GM21360 (cell line): ENCODE results near the gene ERBB4.
A peak's percentile ranks its signal among the peaks of the same experiment; 100 is the strongest.
"Not testable (repeated sequence)": the region's sequence is repeated elsewhere in the genome, so short reads cannot be mapped to it uniquely, and the experiment has no call there.

Experiments
- ATAC-seq: cut with Tn5 transposase; IDR thresholded peaks from one replicate; pipeline ENCODE4 v1.9.1; 2021; ENCODE audit warnings: mild to moderate bottlenecking, moderate library complexity; ENCODE audit not compliant: unreplicated experiment

ERBB4 gene

DNA sequence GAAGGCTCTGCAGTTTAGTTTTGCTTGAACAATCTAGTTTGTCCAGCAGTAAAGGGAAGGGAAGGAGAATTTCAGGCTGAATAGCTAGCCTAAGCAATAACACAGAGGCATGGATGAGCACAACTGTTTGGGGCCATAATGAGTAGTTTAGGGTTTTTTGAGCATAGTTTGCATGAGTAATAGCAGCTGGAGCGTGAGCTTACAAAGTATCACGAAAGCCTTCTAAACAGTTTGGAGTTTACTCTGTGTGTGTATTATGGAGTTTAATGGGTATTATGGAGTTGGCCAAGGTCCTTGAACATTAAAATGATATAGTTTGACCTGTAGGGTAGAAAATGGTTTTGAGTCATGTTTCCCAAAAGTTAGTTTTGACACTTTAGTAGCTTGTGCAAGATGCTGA lies 782.3 kb downstream of the ERBB4 start:
- no peak for ATAC-seq

DNA sequence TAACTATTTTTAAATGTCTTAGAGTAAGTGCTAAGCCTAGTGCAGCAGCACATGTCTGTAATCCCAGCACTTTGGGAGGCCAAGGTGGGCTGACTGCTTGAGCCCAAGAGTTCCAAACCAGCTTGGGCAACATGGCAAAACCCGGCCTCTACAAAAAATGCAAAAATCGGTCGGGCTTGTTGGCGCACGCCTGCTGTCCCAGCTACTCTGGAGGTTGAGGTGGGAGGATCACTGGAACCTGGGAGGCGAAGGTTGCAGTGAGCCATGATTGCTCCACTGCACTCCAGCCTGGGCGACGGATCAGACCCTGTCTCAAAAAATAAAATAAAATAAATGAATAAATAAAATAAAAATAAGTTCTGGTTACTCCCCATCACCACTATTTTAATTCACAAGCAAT lies 783.4 kb downstream of the ERBB4 start:
- ATAC-seq, result no peak

DNA sequence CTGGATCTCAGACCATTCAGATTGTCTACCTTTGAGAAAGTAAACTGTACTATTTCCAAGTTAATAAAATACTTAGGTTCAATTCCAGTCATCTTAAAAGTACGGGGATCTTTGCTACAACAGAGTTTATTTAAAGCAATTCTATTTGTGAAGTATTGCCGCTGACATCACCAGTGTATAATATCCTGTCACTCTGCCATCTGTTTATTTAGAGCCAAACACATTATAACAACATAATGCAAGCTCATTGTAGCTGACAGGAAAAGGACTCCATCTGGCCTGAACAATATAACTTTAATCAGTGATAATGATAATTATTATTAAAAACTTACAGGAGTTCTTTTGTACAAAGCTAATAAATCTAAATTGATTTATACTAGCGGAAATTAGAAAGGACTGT lies 786.8 kb downstream of the ERBB4 start:
- ATAC-seq, result no peak

DNA sequence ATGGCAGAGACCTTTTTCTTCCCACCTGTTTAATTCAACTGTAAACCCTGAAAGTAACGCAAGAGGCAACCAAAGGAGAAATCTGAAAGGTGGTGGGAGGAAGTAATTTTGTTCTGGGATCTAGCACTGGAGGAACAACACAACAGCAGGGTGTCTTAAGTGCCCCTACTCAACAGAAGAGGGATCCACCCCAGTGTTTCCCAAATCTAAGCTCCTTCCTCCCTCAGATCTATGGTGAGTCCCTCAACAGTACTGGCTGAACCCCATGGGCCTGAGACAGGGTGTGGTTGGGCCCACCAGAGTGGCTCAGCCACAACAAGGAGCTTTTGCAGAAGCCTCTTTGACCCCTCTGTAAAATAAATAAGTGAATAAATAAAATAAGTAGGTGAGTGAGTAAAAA lies 790.3 kb downstream of the ERBB4 start:
- ATAC-seq, result no peak

DNA sequence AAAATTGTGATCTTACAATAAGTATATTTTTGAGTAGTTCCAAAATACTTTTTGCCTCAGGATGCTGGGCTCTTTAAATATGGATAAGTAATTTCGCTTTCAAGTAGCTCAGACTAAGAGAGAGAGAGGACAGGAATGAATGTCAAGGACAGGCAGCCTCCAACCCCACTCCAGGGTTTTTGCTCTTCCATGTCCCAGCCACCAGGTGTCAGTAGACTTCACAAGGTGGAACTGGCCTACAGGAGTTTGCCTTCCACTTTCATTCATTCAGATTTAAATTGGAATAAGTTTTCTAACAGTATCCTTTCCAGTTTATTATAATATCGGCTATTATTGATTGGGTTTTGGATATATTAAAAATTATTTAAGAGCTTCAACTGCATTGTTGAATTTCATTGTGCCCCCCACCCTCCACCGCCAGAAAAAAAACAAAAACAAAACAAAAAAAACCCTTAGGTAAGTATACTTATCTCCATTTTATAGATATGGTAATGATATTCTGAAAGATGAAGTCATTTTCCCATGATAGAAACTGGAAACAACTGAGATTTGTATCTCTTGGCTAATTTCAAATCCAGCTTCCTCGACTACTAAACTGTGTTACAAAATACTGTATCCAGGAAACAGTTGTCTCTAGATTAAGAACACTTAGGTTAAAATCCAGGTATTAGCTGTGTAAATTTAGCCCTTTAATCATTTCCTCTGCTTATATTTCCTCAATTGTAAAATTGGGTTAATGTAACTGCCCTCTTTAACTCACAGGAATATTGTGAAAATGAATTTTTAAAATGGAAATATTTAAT lies 793.1 kb downstream of the ERBB4 start:
- peak; percentile 91 for ATAC-seq

DNA sequence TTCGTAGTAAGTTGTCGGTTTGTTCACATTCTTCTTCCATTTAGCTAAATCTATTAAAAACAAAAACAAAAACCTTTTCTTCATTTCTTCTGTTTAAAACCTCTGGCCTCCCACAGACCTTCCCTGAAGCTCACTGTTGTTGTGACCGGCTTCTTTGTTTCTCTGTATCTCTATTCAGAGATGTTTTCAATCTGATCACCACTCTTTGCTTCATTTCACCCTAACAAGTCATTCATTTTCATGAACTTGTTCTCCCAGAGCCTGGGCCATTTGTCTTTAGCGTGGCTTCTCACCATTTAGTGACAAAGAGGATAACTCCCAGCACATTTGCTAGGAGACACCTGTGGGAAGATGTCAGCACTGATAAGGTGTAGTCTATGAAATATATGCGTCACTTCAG lies 794.2 kb downstream of the ERBB4 start:
- no peak for ATAC-seq

DNA sequence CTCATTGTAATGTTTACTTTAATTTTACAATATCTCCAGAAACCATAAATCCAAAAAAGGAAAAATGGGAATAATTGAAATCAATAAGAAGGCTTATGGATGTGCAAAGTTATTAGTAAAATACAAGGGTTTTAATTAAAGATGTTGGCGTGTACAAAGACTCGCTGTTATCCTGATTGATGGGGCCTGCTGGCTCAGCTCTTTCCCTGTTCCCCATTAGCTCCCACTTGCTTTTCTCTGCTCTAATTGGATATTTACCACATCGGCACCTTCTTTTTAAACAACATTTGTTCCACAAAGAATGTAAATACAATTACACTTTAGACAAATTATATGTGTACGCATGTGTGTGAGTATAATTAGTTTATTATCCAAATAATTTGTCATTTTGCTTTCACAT lies 796.6 kb downstream of the ERBB4 start:
- no peak for ATAC-seq

DNA sequence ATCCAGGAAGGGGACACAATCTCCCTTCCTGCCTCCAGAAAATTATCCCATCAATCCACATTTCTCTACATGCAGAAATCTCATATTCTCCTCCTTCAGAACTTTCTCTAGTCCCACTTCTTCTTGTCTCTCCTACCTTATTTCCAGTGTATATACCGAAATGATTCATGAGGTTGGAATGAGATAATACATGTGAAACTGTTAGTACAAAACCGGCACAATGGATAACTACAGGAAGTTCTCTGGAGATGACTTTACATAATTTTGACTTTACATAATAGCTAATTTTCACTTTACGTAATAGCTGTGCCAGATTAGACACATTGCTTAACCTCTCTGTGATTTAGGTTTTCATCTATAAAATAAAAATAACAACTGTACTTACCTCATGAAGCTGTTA lies 801.3 kb downstream of the ERBB4 start:
- ATAC-seq, result no peak

DNA sequence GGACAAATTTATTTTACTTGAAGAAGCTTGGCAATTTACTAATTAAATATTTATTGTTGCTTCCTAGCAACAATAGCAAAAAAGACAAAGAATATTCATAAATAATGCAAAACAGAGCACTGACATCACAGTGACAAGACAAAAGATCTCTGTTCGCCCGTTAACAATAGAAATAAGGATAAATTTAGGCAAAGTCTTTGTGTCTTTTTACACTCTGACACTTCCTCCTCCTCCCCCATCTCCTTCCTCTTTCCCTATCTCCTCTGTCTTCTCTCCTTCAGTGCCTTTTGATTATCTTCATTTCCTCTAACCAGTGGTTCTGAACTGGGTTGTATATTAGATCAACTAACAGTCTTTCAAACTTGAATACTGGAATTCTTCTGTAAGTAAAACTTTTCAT lies 808.4 kb downstream of the ERBB4 start:
- ATAC-seq, result no peak

DNA sequence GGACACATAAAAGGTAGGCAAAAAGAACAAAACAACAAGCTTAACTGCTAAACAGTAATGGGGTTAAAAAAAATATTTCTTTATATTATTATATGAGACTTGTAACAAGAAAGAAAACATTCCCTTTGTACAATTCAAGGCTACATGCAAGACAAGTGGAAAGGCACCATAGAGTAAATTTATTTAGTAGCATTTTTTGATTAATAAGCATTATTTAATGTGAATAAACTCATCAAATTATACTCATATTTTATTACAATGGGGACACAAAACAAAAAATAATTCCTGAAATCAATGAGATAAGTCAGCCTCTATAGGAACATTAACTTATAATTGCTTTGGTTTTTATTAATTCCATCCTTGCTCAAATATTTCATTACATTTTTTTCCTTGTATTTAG lies 809.2 kb downstream of the ERBB4 start:
- no peak for ATAC-seq

DNA sequence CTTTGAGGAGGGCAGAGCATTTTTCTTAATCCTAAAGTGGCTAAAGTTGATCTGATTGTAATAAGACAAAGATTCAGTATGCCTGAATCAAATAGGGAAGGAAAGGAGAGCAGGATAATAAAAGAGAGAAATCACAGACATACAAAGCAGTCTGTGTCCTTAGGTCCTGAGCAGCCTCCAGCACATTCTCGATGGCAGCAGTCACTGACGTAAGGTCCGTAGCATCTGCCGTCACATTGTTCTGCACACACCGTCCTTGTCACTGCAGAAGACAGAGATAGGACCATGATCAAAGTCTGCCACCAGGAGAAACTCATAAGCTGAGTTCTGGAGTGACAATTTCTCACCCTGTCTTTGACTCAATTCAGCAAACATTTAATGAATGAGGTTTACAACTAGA lies 813.7 kb downstream of the ERBB4 start:
- ATAC-seq, result no peak

DNA sequence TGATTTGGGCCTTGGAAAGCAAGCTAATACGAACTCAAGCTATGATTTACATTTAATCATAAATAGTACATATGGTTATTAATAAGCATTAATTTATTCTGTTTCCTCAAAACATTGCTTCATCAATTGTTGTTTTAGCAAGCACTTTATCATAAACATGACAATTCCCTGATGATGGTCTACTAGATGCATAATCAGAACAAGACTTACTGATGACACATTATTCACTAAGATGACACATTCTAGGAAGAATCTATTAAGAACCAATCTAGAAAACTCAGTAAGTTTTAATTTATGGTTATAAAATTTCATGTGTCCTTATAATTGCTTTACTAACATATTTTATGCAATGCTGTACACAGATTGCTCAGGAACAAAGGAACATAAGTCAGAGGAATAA lies 815.2 kb downstream of the ERBB4 start:
- ATAC-seq, result no peak

DNA sequence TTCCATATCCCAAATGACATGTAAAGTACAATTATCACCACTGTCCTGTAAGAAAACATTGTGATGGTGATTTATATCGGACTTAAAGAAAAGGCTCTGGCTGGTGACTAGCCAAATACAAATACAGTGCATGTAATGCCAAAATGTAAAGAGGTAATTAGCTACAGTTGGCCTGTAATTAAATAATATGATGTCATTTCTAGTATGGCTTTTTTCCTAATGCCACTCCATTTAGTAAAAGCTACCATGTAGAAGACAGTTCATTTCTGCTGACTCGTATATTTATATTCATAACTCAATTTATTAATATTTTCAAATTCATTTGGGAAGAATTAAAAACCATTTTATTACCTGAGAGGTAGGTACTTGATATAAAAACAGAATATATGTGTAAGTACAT lies 815.7 kb downstream of the ERBB4 start:
- no peak for ATAC-seq

DNA sequence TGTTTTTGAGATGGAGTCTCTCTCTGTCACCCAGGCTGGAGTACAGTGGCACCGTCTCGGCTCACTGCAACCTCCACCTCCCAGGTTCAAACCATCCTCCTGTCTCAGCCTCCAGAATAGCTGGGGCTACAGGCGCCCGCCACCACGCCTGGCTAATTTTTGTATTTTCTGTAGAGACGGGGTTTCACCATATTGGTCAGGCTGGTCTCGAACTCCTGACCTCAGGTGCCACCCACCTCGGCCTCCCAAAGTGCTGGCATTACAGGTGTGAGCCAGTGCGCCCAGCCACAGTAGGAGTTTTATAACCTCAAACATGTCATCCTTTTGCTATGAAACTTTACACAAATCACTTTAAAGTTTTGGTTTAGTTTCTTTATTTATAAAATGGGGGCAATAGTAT lies 816.7 kb downstream of the ERBB4 start:
- ATAC-seq, result not testable (repeated sequence)

DNA sequence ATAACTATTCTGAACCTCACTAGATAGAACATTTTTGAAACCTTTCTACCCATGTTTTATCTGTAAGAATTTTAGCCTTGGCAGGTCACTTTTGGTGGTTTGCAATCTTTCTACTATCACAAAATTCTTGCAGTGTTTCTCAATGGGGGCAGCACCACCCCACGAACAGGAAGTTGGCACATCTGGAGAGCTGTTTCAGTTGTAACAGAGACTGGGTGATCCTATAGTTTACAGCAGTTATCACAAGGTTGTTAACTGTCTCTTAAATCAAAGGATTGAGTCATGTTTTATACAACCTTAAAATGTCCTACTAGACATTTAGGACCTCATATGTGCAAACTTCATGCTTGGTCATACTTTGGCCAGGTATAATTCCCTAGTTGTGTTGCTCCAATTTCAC lies 829.2 kb downstream of the ERBB4 start:
- ATAC-seq, result no peak

DNA sequence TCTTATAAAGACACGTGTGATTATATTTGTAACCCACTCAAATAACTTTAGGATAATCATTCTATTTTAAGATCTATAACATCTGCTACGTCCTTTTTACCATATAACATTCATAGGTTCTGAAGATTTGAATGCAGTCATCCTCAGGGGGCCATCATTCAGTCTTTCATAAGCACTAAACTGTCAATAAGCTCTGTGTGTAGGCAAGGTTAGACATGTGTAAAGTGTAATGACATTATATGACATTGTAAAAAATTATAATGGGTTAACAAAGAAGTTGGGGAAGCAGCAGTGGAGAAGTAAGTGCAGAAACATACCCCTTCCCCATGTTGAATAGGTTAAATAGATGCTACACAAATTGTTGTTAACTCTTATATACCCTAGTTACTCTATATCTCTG lies 845.9 kb downstream of the ERBB4 start:
- ATAC-seq, result no peak

DNA sequence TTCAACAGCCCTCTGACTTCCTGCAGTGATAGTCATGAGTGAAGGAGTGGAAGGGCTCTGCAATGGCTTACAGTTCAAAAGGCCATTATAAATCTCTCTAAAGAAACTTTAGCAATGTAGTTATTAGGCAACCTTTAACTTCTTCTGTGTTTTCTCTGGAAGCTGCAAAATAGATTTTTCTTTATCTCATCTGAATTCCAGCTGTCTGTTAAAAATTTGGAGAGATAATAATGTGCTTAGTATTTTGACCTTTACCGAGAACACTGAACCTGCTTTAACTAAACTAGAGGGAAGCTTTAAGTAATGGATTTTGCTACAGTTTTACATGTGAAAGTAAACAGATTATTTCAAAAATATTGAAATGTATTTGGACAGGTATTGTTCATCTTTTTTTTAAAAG lies 847.9 kb downstream of the ERBB4 start:
- no peak for ATAC-seq

DNA sequence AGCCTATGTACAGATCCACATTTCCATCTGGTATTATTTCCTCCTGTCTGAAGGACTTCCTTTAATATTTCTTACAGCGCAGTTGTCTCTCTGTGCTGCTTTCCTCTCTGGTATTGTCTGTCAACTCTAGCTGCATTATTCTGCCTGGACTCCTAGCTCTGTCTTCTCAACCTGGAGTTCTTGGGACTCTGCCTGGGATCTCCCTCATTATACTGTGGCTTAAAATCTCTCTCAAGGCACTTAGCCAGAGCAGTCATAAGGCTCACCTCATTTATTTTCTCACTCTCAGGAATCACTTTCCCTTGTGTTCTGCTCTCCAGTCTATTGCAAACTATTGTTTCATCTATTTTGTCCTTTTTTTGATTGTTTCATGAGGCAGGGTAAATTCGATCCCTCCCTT lies 850.4 kb downstream of the ERBB4 start:
- ATAC-seq, result no peak

DNA sequence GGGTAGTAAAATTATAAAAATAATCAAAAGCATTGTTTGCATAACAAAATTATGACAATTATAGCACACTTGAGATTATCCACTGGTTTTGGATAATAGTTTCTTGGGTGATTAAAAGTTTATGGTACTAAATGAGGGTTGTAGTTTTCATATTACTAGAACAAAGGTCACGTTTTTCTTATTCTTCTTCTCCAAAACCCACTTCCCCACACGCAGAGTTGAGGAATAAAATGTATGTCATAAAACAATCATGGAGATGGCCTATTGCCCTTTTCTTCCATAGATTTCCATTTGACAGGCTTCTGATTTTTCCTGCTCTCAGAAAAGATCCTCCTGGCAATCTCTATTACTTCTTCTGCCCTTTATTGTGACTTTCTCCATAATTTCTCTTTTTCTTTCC lies 863.9 kb downstream of the ERBB4 start:
- no peak for ATAC-seq

DNA sequence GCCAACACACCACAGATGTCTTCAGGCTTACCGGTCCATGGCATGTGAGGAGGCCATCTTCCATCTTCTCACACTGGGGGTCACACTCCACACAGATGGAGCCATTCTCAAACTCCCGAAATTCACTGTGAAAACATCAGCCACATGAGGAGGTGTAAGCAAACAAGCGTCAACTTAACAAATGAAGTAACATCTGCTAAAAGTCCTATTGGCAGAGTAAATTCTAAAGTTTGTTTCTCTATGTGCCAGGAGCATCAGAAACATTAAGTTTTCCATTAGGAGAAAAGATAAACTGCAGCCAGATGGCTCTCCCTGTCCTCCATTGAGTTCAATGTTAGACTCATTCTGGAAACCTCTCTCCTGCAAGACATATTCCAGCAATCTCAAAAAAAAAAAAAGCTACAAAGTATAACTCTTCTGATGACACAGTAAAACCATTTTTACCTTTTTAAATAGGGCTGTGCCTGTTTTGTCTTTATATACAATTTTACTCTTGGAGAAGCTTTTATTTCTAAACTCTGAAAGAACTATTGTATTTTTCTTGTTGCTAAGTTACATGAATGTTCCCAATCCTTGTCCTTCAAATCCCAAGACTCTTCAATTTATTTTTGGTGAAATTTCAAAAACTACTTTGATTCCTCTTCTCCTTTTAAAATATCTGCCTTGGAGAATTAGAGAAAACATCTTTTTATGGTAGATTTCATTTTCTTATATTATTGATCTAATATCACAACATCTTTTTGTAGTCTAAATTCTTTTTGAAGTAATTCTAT lies 865.3 kb downstream of the ERBB4 start:
- no peak for ATAC-seq

DNA sequence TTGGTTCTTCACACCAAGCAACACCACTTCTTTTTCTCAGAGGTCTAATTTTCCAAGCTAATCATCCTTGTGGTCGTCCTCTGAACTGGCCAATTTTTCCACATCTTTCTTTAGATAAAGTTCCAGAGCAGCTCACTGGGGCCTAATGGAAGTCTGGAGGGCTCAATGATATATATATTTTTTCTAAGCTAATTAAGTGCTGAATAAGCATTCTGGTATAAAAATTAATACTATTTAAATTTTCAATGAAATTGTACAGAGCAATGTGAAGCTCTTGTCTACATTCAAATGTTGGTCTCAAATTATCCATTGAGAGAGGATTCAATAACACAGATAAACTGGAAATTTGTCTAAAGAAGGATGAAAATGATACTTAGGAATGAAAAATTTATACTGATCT lies 866.6 kb downstream of the ERBB4 start:
- ATAC-seq, result no peak

DNA sequence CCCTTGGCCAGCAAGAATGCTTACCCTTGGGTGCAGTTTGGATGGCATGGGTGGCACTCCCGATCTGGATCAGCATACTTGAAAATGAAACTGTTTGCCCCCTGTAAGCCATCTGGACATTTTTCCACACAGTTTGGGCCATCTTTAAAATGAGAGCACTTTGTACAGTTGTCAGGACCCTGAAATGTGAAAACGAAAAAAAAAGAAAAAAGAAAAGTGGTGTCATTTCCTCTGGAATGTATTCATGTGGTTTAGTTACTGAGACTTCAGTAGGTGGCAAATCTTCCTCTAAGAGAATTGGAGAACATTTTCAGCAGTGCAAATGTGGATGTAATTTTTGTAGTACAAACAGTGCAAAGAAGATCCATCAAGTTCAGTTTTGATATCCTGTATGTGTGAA lies 873.3 kb downstream of the ERBB4 start:
- ATAC-seq, result no peak

DNA sequence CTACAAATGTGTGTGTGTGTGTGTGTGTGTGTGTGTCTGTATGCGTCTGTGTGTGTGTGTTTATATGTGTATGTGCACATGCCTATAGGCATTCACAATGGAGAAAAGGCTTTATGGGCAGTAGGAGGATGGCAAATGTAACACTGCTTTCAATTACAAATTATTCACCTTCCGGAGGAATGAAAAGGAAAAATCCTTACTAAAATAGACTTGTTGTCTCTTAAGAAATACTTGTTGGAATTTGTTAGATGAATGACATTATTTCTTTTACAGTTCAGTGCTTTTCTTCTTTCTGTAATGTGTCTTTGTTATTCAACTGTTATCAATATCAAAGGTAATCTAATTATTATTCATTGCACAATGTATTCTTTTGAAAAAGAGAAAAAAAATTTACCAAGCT lies 874.3 kb downstream of the ERBB4 start:
- no peak for ATAC-seq
